ENCODE results near the gene ASIC4. TPM values are rescaled to one million over a fixed set of nuclear protein-coding genes. Genes with fewer than 3 reads are reported as not detected.

ASIC4 gene
- total and polyA plus RNA-seq, 9 of the 15 experiments (the other 6 are each of a cell fraction or from before 2014, with no cell fraction given): 0.07 to 19.2 (median 4.8) TPM

DNA sequence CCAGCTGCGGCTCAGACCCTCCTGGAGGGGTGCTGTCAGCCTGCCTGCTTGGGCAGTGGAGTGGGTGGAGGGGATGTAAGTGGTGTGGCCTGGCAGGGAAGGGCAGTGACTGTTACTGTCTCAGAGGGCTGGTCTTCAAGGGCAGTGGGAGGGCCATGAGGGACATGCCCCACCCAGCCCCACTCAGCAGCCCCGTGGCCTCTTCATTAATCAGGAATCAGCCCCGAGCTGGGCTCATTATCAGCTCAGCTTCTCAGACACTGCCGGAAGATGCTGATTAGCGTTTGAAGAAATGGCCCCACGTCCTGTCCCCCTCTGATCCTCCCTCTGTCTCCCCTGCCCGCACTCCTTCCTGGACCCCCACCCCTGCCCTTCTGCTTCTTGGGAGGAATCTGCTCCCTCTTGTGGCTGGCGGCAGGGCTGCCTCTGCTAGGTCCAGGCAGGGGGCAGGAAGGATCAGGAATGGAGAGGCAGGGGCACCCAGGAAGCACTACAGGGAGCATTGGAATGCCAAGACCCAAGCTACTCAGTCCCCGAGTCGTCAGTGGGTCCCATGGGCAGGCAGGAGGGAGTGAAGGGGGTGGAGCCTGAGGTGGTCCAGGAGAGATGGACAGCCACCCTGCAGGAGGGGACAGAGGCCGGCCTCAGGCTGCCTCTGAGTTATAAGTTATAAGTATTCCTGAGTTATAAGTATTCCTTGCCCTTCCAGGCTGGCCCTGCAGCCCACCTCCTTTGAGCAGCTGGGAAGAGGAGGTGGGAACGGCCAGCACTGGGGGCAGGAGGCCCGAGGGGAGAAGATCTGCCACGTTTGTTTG, 7.0 kb downstream of the ASIC4 start (continued):
- peak; percentile 59; the same call in 1 of the 2 replicates for TF ChIP-seq GATA2 (CRISPR knock-in tag; IDR thresholded peaks at IDR 0.05)
- TF ChIP-seq SRSF1 (IDR thresholded peaks at IDR 0.05; ENCODE audit: low read depth, low read length): no peak
- TF ChIP-seq, protein P1, sequence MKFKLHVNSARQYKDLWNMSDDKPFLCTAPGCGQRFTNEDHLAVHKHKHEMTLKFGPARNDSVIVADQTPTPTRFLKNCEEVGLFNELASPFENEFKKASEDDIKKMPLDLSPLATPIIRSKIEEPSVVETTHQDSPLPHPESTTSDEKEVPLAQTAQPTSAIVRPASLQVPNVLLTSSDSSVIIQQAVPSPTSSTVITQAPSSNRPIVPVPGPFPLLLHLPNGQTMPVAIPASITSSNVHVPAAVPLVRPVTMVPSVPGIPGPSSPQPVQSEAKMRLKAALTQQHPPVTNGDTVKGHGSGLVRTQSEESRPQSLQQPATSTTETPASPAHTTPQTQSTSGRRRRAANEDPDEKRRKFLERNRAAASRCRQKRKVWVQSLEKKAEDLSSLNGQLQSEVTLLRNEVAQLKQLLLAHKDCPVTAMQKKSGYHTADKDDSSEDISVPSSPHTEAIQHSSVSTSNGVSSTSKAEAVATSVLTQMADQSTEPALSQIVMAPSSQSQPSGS (CRISPR knock-in tag; IDR thresholded peaks at IDR 0.05): no peak
- TF ChIP-seq ARNT (IDR thresholded peaks at IDR 0.05): 0 out of 4 replicates have a peak, but pooled peaks of 1 of the 2 experiments have one; percentile 33
- TF ChIP-seq HDAC6 (IDR thresholded peaks at IDR 0.05; ENCODE audit: low read depth, low read length): no peak
- no peak for TF ChIP-seq HSF4 (CRISPR knock-in tag; IDR thresholded peaks at IDR 0.05; ENCODE audit: borderline replicate concordance)
- TF ChIP-seq HDAC8 (tag; IDR thresholded peaks at IDR 0.05): no peak
- TF ChIP-seq, protein P2, sequence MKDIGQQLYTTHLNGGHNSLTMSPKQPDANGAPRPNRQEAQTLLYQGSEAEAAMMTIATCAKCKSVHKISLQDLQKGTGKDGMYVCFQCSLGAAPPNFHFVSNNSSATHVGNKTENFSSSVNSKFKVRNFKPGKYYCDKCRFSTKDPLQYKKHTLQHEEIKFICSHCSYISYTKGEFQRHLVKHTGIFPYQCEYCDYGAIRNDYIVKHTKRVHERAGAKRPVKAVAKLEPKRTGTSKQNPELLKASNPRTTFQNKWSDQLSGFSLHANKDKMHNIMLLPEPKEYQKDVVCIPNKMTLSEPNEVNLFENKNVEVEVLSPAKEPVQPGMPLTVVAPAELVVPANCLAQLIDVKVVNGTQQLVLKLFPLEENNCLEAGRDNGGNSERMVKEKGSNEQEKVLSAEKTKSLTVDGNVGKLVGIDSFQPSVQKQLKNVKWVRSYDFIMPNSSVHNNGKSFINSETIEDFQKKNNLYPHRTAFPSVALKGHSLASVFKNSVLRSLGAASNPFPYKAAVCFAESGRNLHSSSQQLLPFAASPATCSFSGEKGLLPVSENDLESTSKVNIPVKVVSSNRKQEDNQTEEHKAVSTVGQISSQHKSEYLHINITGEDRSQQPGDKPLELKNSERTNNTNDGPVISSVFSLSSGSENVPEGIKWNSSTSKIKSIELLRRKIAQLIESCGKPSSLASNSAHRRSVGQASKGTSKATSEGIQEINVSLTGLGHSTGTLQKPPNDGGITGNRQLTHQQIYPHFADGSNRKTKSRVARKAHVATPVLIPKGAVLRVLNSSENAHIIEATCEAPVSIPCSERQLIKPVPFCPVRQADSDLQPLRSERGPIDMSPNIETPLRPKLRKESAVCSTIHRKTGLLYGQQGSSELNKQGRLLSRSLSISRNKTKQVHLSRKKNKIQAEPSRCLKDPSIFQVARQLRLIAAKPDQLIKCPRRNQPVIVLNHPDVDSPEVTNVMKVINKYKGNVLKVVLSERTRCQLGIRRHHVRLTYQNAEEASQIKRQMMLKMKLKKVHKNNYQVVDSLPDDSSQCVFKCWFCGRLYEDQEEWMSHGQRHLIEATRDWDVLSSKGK (CRISPR knock-in tag; IDR thresholded peaks at IDR 0.05): no peak
- TF ChIP-seq NCOA6 (IDR thresholded peaks at IDR 0.05): no peak
- TF ChIP-seq ZNF384 (IDR thresholded peaks at IDR 0.05; ENCODE audit: low read depth, low read length): no peak
- TF ChIP-seq HEY1 (CRISPR knock-in tag; IDR thresholded peaks at IDR 0.05; ENCODE audit: borderline replicate concordance): no peak
- no peak for TF ChIP-seq PCBP2 (IDR thresholded peaks at IDR 0.05; ENCODE audit: low read depth, low read length, poor library complexity, severe bottlenecking)
- no peak for TF ChIP-seq BDP1 (IDR thresholded peaks at IDR 0.05; ENCODE audit: insufficient read depth, insufficient read length)
- TF ChIP-seq, protein P3, sequence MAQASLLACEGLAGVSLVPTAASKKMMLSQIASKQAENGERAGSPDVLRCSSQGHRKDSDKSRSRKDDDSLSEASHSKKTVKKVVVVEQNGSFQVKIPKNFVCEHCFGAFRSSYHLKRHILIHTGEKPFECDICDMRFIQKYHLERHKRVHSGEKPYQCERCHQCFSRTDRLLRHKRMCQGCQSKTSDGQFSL (CRISPR knock-in tag; IDR thresholded peaks at IDR 0.05): 0 out of 2 replicates have a peak, but pooled peaks have one; percentile 20
- TF ChIP-seq, protein P3 (tag; IDR thresholded peaks at IDR 0.05): 0 out of 4 replicates have a peak, but pooled peaks of 1 of the 2 experiments have one; percentile 23
- TF ChIP-seq IFI16 (CRISPR knock-in tag; IDR thresholded peaks at IDR 0.05): no peak
- no peak for TF ChIP-seq GTF2F1 (IDR thresholded peaks at IDR 0.05; ENCODE audit: low read depth, low read length)
- peak in 1 of 2 experiments; percentile 55; a peak in 1 of 4 replicates for TF ChIP-seq KDM4B (IDR thresholded peaks at IDR 0.05; ENCODE audit: borderline replicate concordance in 2 of 2, low read depth in 1 of 2)
- no peak for TF ChIP-seq FOXP1 (CRISPR knock-in tag; IDR thresholded peaks at IDR 0.05)
- peak; percentile 67 to 73 for TF ChIP-seq RAD21 (CRISPR knock-in tag; conservative IDR thresholded peaks at IDR 0.05 in 1 of 2, IDR thresholded peaks at IDR 0.05 in 1 of 2)
- 0 out of 2 replicates have a peak, but pooled peaks have one; percentile 60 for TF ChIP-seq ZNF644 (tag; IDR thresholded peaks at IDR 0.05; ENCODE audit: low read depth)
- TF ChIP-seq ZNF217 (CRISPR knock-in tag; IDR thresholded peaks at IDR 0.05): no peak

Measured in K562 (cell line).